Limb (tissue), 2 donors: ENCODE measurements around the gene IGSF10.
A peak's percentile ranks its signal among the peaks of the same experiment; 100 is the strongest.

Experiments used
- DNase-seq, 2 donors: peaks; one replicate each; pipeline ENCODE4 v3.0.0-alpha.2; 2016; ENCODE audit errors: extremely low spot score in 2 of 2

Gene IGSF10

GRCh38 chr3:151467069-151467468 is 6.2 kb upstream of the IGSF10 start:
- DNase-seq, result no peak

GRCh38 chr3:151462991-151463390 is 2.1 kb upstream of the IGSF10 start:
- DNase-seq, result no peak

- no peak for DNase-seq
These were observed 1.5 kb upstream of the IGSF10 start for GRCh38 chr3:151462278-151462780.

GRCh38 chr3:151460228-151460627 is 633 bp downstream of the IGSF10 start:
- DNase-seq, result peak in 1 of 2 donors; percentile 28

GRCh38 chr3:151459358-151459757 is 1.5 kb downstream of the IGSF10 start:
- DNase-seq, result no peak

GRCh38 chr3:151456065-151456464 is 4.8 kb downstream of the IGSF10 start:
- DNase-seq, result no peak

GRCh38 chr3:151452841-151453240 is 8.0 kb downstream of the IGSF10 start:
- no peak for DNase-seq

- no peak for DNase-seq
These were observed 8.5 kb downstream of the IGSF10 start for GRCh38 chr3:151452368-151452767.

- no peak for DNase-seq
These were observed 14.9 kb downstream of the IGSF10 start for GRCh38 chr3:151446002-151446340.

- DNase-seq, result no peak
These were observed 15.4 kb downstream of the IGSF10 start for GRCh38 chr3:151445273-151446001.

- peak in 1 of 2 donors; percentile 45 for DNase-seq
These were observed 17.3 kb downstream of the IGSF10 start for GRCh38 chr3:151443583-151443982.

GRCh38 chr3:151440940-151441339 is 19.9 kb downstream of the IGSF10 start:
- no peak for DNase-seq

GRCh38 chr3:151439652-151440125 is 21.2 kb downstream of the IGSF10 start:
- peak; percentile 38 to 67 for DNase-seq

GRCh38 chr3:151437906-151438305 is 23.0 kb downstream of the IGSF10 start:
- no peak for DNase-seq

GRCh38 chr3:151436675-151437446 is 24.0 kb downstream of the IGSF10 start:
- no peak for DNase-seq

- no peak for DNase-seq
These were observed 26.5 kb downstream of the IGSF10 start for GRCh38 chr3:151434151-151434890.

- no peak for DNase-seq
These were observed 28.1 kb downstream of the IGSF10 start for GRCh38 chr3:151432616-151433372.

GRCh38 chr3:151431940-151432339 is 28.9 kb downstream of the IGSF10 start:
- no peak for DNase-seq

GRCh38 chr3:151430821-151431484 is 29.9 kb downstream of the IGSF10 start:
- no peak for DNase-seq

- DNase-seq, result no peak
These were observed 32.5 kb downstream of the IGSF10 start for GRCh38 chr3:151428386-151428785.

- no peak for DNase-seq
These were observed 34.6 kb downstream of the IGSF10 start for GRCh38 chr3:151426341-151426657.
